ENCODE data around the gene UBE2E1. TPM values are rescaled to one million over a fixed set of nuclear protein-coding genes. Genes with fewer than 3 reads are reported as not detected.
"Not testable (repeated sequence)": the region's sequence is repeated elsewhere in the genome, so short reads cannot be mapped to it uniquely, and the experiment has no call there.

The UBE2E1 gene
- total RNA-seq, 5 donors from 2014 or later (not counting 1 experiment from before 2014, with no cell fraction given) = 39.1 to 71.8 (median 51.6) TPM

- peaks cover 28% of the 10 kb centered on the region for H3K36me3 Mint-ChIP-seq
- CTCF ChIA-PET = interaction anchor here in 1 of 2 donors (0.9 to 1.1 kb wide), 3 partner anchors 27 to 82 kb away, joined by 4 to 8 read pairs (median 7); no protein-coding TSS in a partner anchor
- H3K4me3 Mint-ChIP-seq = peak within 1 kb of the TSS; percentile 98 to 100 (median 99)
Measured at GRCh38 chr3:23916886-23917678, 111.3 kb downstream of the UBE2E1 start, which contains the start of the genes NKIRAS1 and RPL15. NKIRAS1 (minus strand) TSS chr3:23916990; CDS start chr3:23910904, 6,086 bp downstream. RPL15 (plus strand) TSS chr3:23917132; CDS start chr3:23917860, 728 bp downstream.

GRCh38 chr3:23917679-23918303 is 112.0 kb downstream of the UBE2E1 start:
- H3K4me1 ChIP-seq (ENCODE audit: control insufficient read depth in 1 of 2, extremely low read depth in 1 of 2, insufficient read depth in 2 of 2, low read length in 2 of 2) = peaks cover 22 to 27% of the 10 kb centered on the region in 2 experiments
- H3K36me3 ChIP-seq (ENCODE audit: control insufficient read depth in 2 of 2, extremely low read depth in 1 of 2, insufficient read depth in 1 of 2, low read length in 1 of 2) = peaks cover 0 to 35% of the 10 kb centered on the region in 2 donors
- Mint-ChIP-seq H3K4me3 (peak overlapping the region; percentile 98 to 100 (median 99)), H3K4me1 (peaks cover 45 to 60% (median 48%) of the 10 kb centered on the region in 3 donors), H3K27ac (peak overlapping the region; percentile 97 to 98), H3K36me3 (peaks cover 28% of the 10 kb centered on the region)
- ChIA-PET CTCF (interaction anchor here (0.6 to 1.2 kb wide), 2 partner anchors 27 to 84 kb away, joined by 3 read pairs; no protein-coding TSS in a partner anchor), POLR2A (interaction anchor here in 1 of 2 donors (1.1 to 1.8 kb wide), 6 partner anchors 11 to 40 kb away, joined by 3 to 15 read pairs (median 4); no protein-coding TSS in a partner anchor)
- not testable (repeated sequence) for H3K9me3 ChIP-seq; H3K9me3 Mint-ChIP-seq; ATAC-seq (replicated peaks in 1 of 4); H3K27me3 ChIP-seq (replicated peaks in 1 of 2; ENCODE audit: control insufficient read depth in 2 of 2, extremely low read depth in 1 of 2, insufficient read depth in 2 of 2, low read length in 1 of 2); DNase-seq; H3K27me3 Mint-ChIP-seq
- WGBS (ENCODE audit: insufficient coverage) = 0% methylated on average over 11 of the region's 21 CpGs
- H3K4me3 ChIP-seq (ENCODE audit: control insufficient read depth in 1 of 2, extremely low read depth in 1 of 2, low read length in 1 of 2) = peak overlapping the region; percentile 89 to 91
- peak overlapping the region; percentile 89 for H3K27ac ChIP-seq (ENCODE audit: low read length)

More at GRCh38 chr3:23916886-23917678, 111.3 kb downstream of the UBE2E1 start, which contains the start of the genes NKIRAS1 and RPL15:
- no peaks in the 10 kb centered on the region for H3K27me3 ChIP-seq (replicated peaks in 1 of 2; ENCODE audit: control insufficient read depth in 2 of 2, extremely low read depth in 1 of 2, insufficient read depth in 2 of 2, low read length in 1 of 2)
- peak; percentile 91 to 99 (median 97) for DNase-seq
- Mint-ChIP-seq H3K27me3 (no peaks in the 10 kb centered on the region), H3K4me1 (peaks cover 45 to 60% (median 48%) of the 10 kb centered on the region in 3 donors), H3K27ac (peak within 1 kb of the TSS; percentile 97 to 98), H3K9me3 (no peaks in the 10 kb centered on the region)
- peaks cover 0 to 35% of the 10 kb centered on the region in 2 donors for H3K36me3 ChIP-seq (ENCODE audit: control insufficient read depth in 2 of 2, extremely low read depth in 1 of 2, insufficient read depth in 1 of 2, low read length in 1 of 2)
- peaks cover 22 to 27% of the 10 kb centered on the region in 2 experiments for H3K4me1 ChIP-seq (ENCODE audit: control insufficient read depth in 1 of 2, extremely low read depth in 1 of 2, insufficient read depth in 2 of 2, low read length in 2 of 2)
- under 1% methylated on average over 50 of the region's 64 CpGs for WGBS (ENCODE audit: insufficient coverage)
- peak; percentile 94 to 96 (median 95) for ATAC-seq (replicated peaks in 1 of 4)
- peak within 1 kb of the TSS; percentile 89 to 91 for H3K4me3 ChIP-seq (ENCODE audit: control insufficient read depth in 1 of 2, extremely low read depth in 1 of 2, low read length in 1 of 2)
- no peaks in the 10 kb centered on the region for H3K9me3 ChIP-seq
- H3K27ac ChIP-seq (ENCODE audit: low read length) = peak within 1 kb of the TSS; percentile 89
- POLR2A ChIA-PET = interaction anchor here (0.5 to 1.8 kb wide), 24 partner anchors 10 to 1733 kb away, joined by 3 to 15 read pairs (median 3); no protein-coding TSS in a partner anchor

- ChIA-PET POLR2A (interaction anchor here in 1 of 2 donors (0.8 to 1.8 kb wide), 6 partner anchors 11 to 35 kb away, joined by 3 to 15 read pairs (median 4); no protein-coding TSS in a partner anchor), CTCF (interaction anchor here (0.6 to 1.2 kb wide), 2 partner anchors 28 to 84 kb away, joined by 3 read pairs; no protein-coding TSS in a partner anchor)
- H3K27ac ChIP-seq (ENCODE audit: low read length) = peak overlapping the region; percentile 89
- not testable (repeated sequence) for DNase-seq; H3K27me3 ChIP-seq (replicated peaks in 1 of 2; ENCODE audit: control insufficient read depth in 2 of 2, extremely low read depth in 1 of 2, insufficient read depth in 2 of 2, low read length in 1 of 2); H3K27me3 Mint-ChIP-seq; H3K9me3 ChIP-seq; H3K9me3 Mint-ChIP-seq; ATAC-seq (replicated peaks in 1 of 4)
- peaks cover 28% of the 10 kb centered on the region for H3K36me3 Mint-ChIP-seq
- H3K27ac Mint-ChIP-seq = peak overlapping the region; percentile 97 to 98
- H3K36me3 ChIP-seq (ENCODE audit: control insufficient read depth in 2 of 2, extremely low read depth in 1 of 2, insufficient read depth in 1 of 2, low read length in 1 of 2) = peaks cover 0 to 35% of the 10 kb centered on the region in 2 donors
- 25% methylated on average over 11 of the region's 12 CpGs for WGBS (ENCODE audit: insufficient coverage)
- H3K4me1 ChIP-seq (ENCODE audit: control insufficient read depth in 1 of 2, extremely low read depth in 1 of 2, insufficient read depth in 2 of 2, low read length in 2 of 2) = peaks cover 22 to 27% of the 10 kb centered on the region in 2 experiments
- H3K4me3 ChIP-seq (ENCODE audit: control insufficient read depth in 1 of 2, extremely low read depth in 1 of 2, low read length in 1 of 2) = peak overlapping the region; percentile 2 to 89
- H3K4me1 Mint-ChIP-seq = peaks cover 45 to 60% (median 48%) of the 10 kb centered on the region in 3 donors
- H3K4me3 Mint-ChIP-seq = peak overlapping the region; percentile 98 to 100 (median 99)
Measured at GRCh38 chr3:23918331-23918730, 112.6 kb downstream of the UBE2E1 start.

- CTCF ChIA-PET = interaction anchor here in 1 of 2 donors (0.9 kb wide), 1 partner anchor 24 kb away, joined by 3 read pairs; no protein-coding TSS in a partner anchor
- H3K4me3 ChIP-seq (ENCODE audit: control insufficient read depth in 1 of 2, extremely low read depth in 1 of 2, low read length in 1 of 2) = no peak overlapping the region
- peak overlapping the region; percentile 6 to 100 (median 98) for H3K4me3 Mint-ChIP-seq
- peaks cover 28% of the 10 kb centered on the region for H3K36me3 Mint-ChIP-seq
- no peak overlapping the region for H3K27ac Mint-ChIP-seq
- H3K9me3 Mint-ChIP-seq = no peaks in the 10 kb centered on the region
- peaks cover 42 to 56% (median 45%) of the 10 kb centered on the region in 3 donors for H3K4me1 Mint-ChIP-seq
- POLR2A ChIA-PET = interaction anchor here in 1 of 2 donors (2.1 kb wide), 1 partner anchor 24 kb away, joined by 10 read pairs; no protein-coding TSS in a partner anchor
- H3K27me3 Mint-ChIP-seq = no peaks in the 10 kb centered on the region
- H3K4me1 ChIP-seq (ENCODE audit: control insufficient read depth in 1 of 2, extremely low read depth in 1 of 2, insufficient read depth in 2 of 2, low read length in 2 of 2) = peaks cover 22 to 27% of the 10 kb centered on the region in 2 experiments
- no peaks in the 10 kb centered on the region for H3K9me3 ChIP-seq
- no peak for ATAC-seq (replicated peaks in 1 of 4)
- H3K27ac ChIP-seq (ENCODE audit: low read length) = no peak overlapping the region
- peaks cover 0 to 35% of the 10 kb centered on the region in 2 donors for H3K36me3 ChIP-seq (ENCODE audit: control insufficient read depth in 2 of 2, extremely low read depth in 1 of 2, insufficient read depth in 1 of 2, low read length in 1 of 2)
- no peak for DNase-seq
- WGBS (ENCODE audit: insufficient coverage) = no CpG with 5 or more reads among the region's 2 CpGs
- H3K27me3 ChIP-seq (replicated peaks in 1 of 2; ENCODE audit: control insufficient read depth in 2 of 2, extremely low read depth in 1 of 2, insufficient read depth in 2 of 2, low read length in 1 of 2) = no peaks in the 10 kb centered on the region
Measured at GRCh38 chr3:23919628-23920027, 113.9 kb downstream of the UBE2E1 start.

GRCh38 chr3:23920151-23920655 is 114.4 kb downstream of the UBE2E1 start:
- no peak overlapping the region for H3K4me3 ChIP-seq (ENCODE audit: control insufficient read depth in 1 of 2, extremely low read depth in 1 of 2, low read length in 1 of 2)
- ChIA-PET POLR2A (interaction anchor here in 1 of 2 donors (2.1 kb wide), 1 partner anchor 24 kb away, joined by 10 read pairs; no protein-coding TSS in a partner anchor), CTCF (no interaction called here)
- peak in 1 of 35 experiments; percentile 9 for DNase-seq
- no peaks in the 10 kb centered on the region for H3K27me3 Mint-ChIP-seq
- H3K4me3 Mint-ChIP-seq = peak overlapping the region in 2 of 3 donors; percentile 6 to 100
- ATAC-seq (replicated peaks in 1 of 4) = no peak
- no peaks in the 10 kb centered on the region for H3K27me3 ChIP-seq (replicated peaks in 1 of 2; ENCODE audit: control insufficient read depth in 2 of 2, extremely low read depth in 1 of 2, insufficient read depth in 2 of 2, low read length in 1 of 2)
- WGBS (ENCODE audit: insufficient coverage) = no CpG with 5 or more reads among the region's 5 CpGs
- H3K36me3 ChIP-seq (ENCODE audit: control insufficient read depth in 2 of 2, extremely low read depth in 1 of 2, insufficient read depth in 1 of 2, low read length in 1 of 2) = peaks cover 0 to 35% of the 10 kb centered on the region in 2 donors
- peaks cover 38 to 51% (median 44%) of the 10 kb centered on the region in 3 donors for H3K4me1 Mint-ChIP-seq
- H3K9me3 ChIP-seq = no peaks in the 10 kb centered on the region
- peaks cover 32% of the 10 kb centered on the region for H3K36me3 Mint-ChIP-seq
- peak overlapping the region; percentile 36 to 53 for H3K27ac Mint-ChIP-seq
- H3K27ac ChIP-seq (ENCODE audit: low read length) = peak overlapping the region; percentile 11
- no peaks in the 10 kb centered on the region for H3K9me3 Mint-ChIP-seq
- H3K4me1 ChIP-seq (ENCODE audit: control insufficient read depth in 1 of 2, extremely low read depth in 1 of 2, insufficient read depth in 2 of 2, low read length in 2 of 2) = peaks cover 22 to 27% of the 10 kb centered on the region in 2 experiments

All from T-cell (primary cell).